ENCODE results near the gene POP7. TPM values are rescaled to one million over a fixed set of nuclear protein-coding genes. Genes with fewer than 3 reads are reported as not detected.

The POP7 gene
- total and polyA plus RNA-seq, 2 of the 4 experiments (the other 2 are of a cell fraction): 14.9 to 38.0 TPM

DNA sequence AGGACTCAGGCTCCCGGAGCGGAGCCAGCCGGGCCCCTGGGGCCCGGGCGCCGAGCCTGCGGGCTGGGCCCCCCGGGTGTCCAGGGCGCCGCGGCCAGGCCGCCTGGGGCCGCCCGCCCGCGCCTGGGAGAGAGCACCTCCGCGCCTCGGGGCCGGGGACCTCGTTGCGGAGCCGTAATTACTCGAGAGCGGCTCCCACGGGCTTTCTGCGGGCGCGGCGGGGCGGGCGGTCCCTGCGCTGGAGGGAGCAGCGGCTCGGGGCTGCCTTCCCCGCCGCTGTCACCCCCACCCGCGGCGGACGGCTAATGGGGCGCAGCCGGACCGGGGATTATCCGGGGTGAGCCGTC, 30.8 kb upstream of the POP7 start:
- intact Hi-C loops (cut with micrococcal nuclease): no loop called here
- H3K4ac ChIP-seq (ENCODE audit: low read depth, low read length): no peak overlapping the region
- DNase-seq (no peak), ATAC-seq (ENCODE audit: low read depth) (peak; percentile 0; the same call in 1 of the 2 replicates)
- no peaks in the 10 kb centered on the region for H3K27me3 ChIP-seq (ENCODE audit: control insufficient read depth, insufficient read depth, low read length)
- H3K27ac ChIP-seq (ENCODE audit: insufficient read depth, low read length): peak overlapping the region; percentile 97
- no peak overlapping the region for H4K5ac ChIP-seq (ENCODE audit: low read depth, low read length)
- H2BK20ac ChIP-seq (ENCODE audit: low read depth, low read length): no peak overlapping the region
- no peak overlapping the region for H4K91ac ChIP-seq (ENCODE audit: insufficient read depth, low read depth, low read length)
- no peak overlapping the region for H3K23ac ChIP-seq (ENCODE audit: low read depth, low read length)
- H3K4me3 ChIP-seq (ENCODE audit: insufficient read depth, low read depth, low read length): peak overlapping the region; percentile 85
- no peak overlapping the region for H3K14ac ChIP-seq (replicated peaks; ENCODE audit: low read depth, low read length)
- in situ Hi-C loops (cut with MboI; ENCODE audit: low sequenced_read_pairs): loop anchor here (10.0 kb wide), 1 partner anchor 200 kb away; the partner anchor contains the start of gene TSC22D4
- POLR2A ChIA-PET (ENCODE audit: unreplicated experiment): interaction anchor here (0.7 kb wide), 1 partner anchor 31 kb away, joined by 3 read pairs; no protein-coding TSS in a partner anchor
- H2AK5ac ChIP-seq (ENCODE audit: low read depth, low read length): peak overlapping the region; percentile 58
- no peak overlapping the region for H3K18ac ChIP-seq (ENCODE audit: low read depth, low read length)
- H2BK120ac ChIP-seq (ENCODE audit: low read depth, low read length): no peak overlapping the region
- no peak overlapping the region for H4K8ac ChIP-seq (ENCODE audit: low read depth in 2 of 2, low read length in 2 of 2)
- TF ChIP-seq CHD1 (IDR thresholded peaks at IDR 0.05; ENCODE audit: low read depth, low read length): no peak
- TF ChIP-seq, protein P1, sequence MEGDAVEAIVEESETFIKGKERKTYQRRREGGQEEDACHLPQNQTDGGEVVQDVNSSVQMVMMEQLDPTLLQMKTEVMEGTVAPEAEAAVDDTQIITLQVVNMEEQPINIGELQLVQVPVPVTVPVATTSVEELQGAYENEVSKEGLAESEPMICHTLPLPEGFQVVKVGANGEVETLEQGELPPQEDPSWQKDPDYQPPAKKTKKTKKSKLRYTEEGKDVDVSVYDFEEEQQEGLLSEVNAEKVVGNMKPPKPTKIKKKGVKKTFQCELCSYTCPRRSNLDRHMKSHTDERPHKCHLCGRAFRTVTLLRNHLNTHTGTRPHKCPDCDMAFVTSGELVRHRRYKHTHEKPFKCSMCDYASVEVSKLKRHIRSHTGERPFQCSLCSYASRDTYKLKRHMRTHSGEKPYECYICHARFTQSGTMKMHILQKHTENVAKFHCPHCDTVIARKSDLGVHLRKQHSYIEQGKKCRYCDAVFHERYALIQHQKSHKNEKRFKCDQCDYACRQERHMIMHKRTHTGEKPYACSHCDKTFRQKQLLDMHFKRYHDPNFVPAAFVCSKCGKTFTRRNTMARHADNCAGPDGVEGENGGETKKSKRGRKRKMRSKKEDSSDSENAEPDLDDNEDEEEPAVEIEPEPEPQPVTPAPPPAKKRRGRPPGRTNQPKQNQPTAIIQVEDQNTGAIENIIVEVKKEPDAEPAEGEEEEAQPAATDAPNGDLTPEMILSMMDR (conservative IDR thresholded peaks at IDR 0.05; ENCODE audit: low read depth, low read length): no peak
- TF ChIP-seq RAD21 (IDR thresholded peaks at IDR 0.05; ENCODE audit: low read length): no peak
- no peak for TF ChIP-seq POLR2A (IDR thresholded peaks at IDR 0.05; ENCODE audit: low read depth, low read length)
- no peak for TF ChIP-seq NFE2L2 (IDR thresholded peaks at IDR 0.05; ENCODE audit: low read depth, low read length)
- no peak for TF ChIP-seq MXI1 (IDR thresholded peaks at IDR 0.05; ENCODE audit: borderline replicate concordance, low read depth, low read length)
- no peak for TF ChIP-seq FOS (IDR thresholded peaks at IDR 0.05; ENCODE audit: low read depth, low read length)
- H3K4me2 ChIP-seq (ENCODE audit: low read depth, low read length): peak overlapping the region; percentile 98; the same call in 1 of the 2 replicates
- no peak overlapping the region for H2BK15ac ChIP-seq (ENCODE audit: low read depth, low read length)
- peaks cover 13 to 38% of the 10 kb centered on the region in 2 experiments for H3K79me1 ChIP-seq (ENCODE audit: low read depth in 1 of 2, low read length in 2 of 2)
- peaks cover 4% of the 10 kb centered on the region; the same call in 1 of the 2 replicates for H3K4me1 ChIP-seq (ENCODE audit: control insufficient read depth, insufficient read depth, low read length)
- no peak overlapping the region for H2AFZ ChIP-seq (replicated peaks; ENCODE audit: low read length, poor library complexity)
- H3K9me1 ChIP-seq (ENCODE audit: insufficient read depth, low read length): no peaks in the 10 kb centered on the region
- H3K56ac ChIP-seq (ENCODE audit: extremely low read depth, insufficient read depth, low read length): no peak overlapping the region
- CTCF ChIA-PET: no interaction called here
- H2BK5ac ChIP-seq (ENCODE audit: low read depth, low read length, poor library complexity, severe bottlenecking): peak overlapping the region; percentile 90
- peak overlapping the region; percentile 97 for H2AK9ac ChIP-seq (replicated peaks; ENCODE audit: low read depth, low read length, poor library complexity)
- peaks cover 33% of the 10 kb centered on the region for H3K36me3 ChIP-seq (ENCODE audit: control insufficient read depth, insufficient read depth, low read length)
- H4K20me1 ChIP-seq (ENCODE audit: insufficient read depth, low read length): peaks cover 42% of the 10 kb centered on the region
- WGBS, 2 experiments (ENCODE audit: extremely low coverage in 2 of 2, insufficient read length in 1 of 2): 0% methylated on average over 29 of the region's 46 CpGs; no CpG with 5 or more reads in 1 of the 2 experiments
- no peaks in the 10 kb centered on the region for H3K9me3 ChIP-seq (ENCODE audit: control insufficient read depth, insufficient read depth, low read length)
- BruUV-seq (replicated peaks): no TSS peak
- H3K9ac ChIP-seq (ENCODE audit: low read depth, low read length): peak overlapping the region; percentile 90
- dilution Hi-C loops (cut with HindIII; ENCODE audit: low sequenced_read_pairs, unreplicated experiment): no loop called here

Data from IMR-90 (cell line).